Measurements from ENCODE around the gene EVI5L.
"Not testable (repeated sequence)": the region's sequence is repeated elsewhere in the genome, so short reads cannot be mapped to it uniquely, and the experiment has no call there.

The EVI5L gene

GRCh38 chr19:7829561-7830271 is at the start of gene EVI5L:
Gene EVI5L (plus strand): TSS chr19:7830218. CDS start chr19:7846543, 16,325 bp downstream.
- peak; percentile 100 for DNase-seq

GRCh38 chr19:7781157-7781556 is 48.9 kb upstream of the EVI5L start:
- DNase-seq, result no peak

GRCh38 chr19:7783991-7784423 is 46.0 kb upstream of the EVI5L start:
- DNase-seq, result peak in 1 of 2 donors; percentile 37

- no peak for DNase-seq
Measured at GRCh38 chr19:7784856-7785255, 45.2 kb upstream of the EVI5L start.

GRCh38 chr19:7787141-7787540 is 42.9 kb upstream of the EVI5L start:
- DNase-seq, result no peak

GRCh38 chr19:7787602-7788177 is 42.3 kb upstream of the EVI5L start:
- DNase-seq, result no peak

- no peak for DNase-seq
Measured at GRCh38 chr19:7788178-7788932, 41.7 kb upstream of the EVI5L start.

GRCh38 chr19:7788933-7789323 is 41.1 kb upstream of the EVI5L start:
- no peak for DNase-seq

- peak; percentile 54 to 59 for DNase-seq
Measured at GRCh38 chr19:7789447-7789846, 40.6 kb upstream of the EVI5L start.

GRCh38 chr19:7790416-7790815 is 39.6 kb upstream of the EVI5L start:
- DNase-seq, result no peak

GRCh38 chr19:7792281-7792680 is 37.7 kb upstream of the EVI5L start:
- no peak for DNase-seq

GRCh38 chr19:7792701-7793100 is 37.3 kb upstream of the EVI5L start:
- not testable (repeated sequence) for DNase-seq

- DNase-seq, result no peak
Measured at GRCh38 chr19:7793493-7793892, 36.5 kb upstream of the EVI5L start.

- DNase-seq, result no peak
Measured at GRCh38 chr19:7795555-7796161, 34.4 kb upstream of the EVI5L start.

GRCh38 chr19:7799640-7800355 is 30.2 kb upstream of the EVI5L start:
- peak; percentile 54 to 77 for DNase-seq

- DNase-seq, result no peak
Measured at GRCh38 chr19:7801020-7801570, 28.9 kb upstream of the EVI5L start.

GRCh38 chr19:7806234-7806633 is 23.8 kb upstream of the EVI5L start:
- DNase-seq, result no peak

GRCh38 chr19:7806876-7807275 is 23.1 kb upstream of the EVI5L start:
- DNase-seq, result no peak

- no peak for DNase-seq
Measured at GRCh38 chr19:7808108-7808507, 21.9 kb upstream of the EVI5L start.

GRCh38 chr19:7811989-7812388 is 18.0 kb upstream of the EVI5L start:
- DNase-seq, result no peak

- peak; percentile 13 to 42 for DNase-seq
Measured at GRCh38 chr19:7815325-7815724, 14.7 kb upstream of the EVI5L start.

- not testable (repeated sequence) for DNase-seq
Measured at GRCh38 chr19:7816040-7816439, 14.0 kb upstream of the EVI5L start.

All from CD4-positive, alpha-beta T cell treated with Interferon alpha-2 for 1 hour (primary cell).